DOHH2 (cell line): ENCODE data around the gene TNIP2.
A peak's percentile ranks its signal among the peaks of the same experiment; 100 is the strongest.
"Not testable (repeated sequence)": the region's sequence is repeated elsewhere in the genome, so short reads cannot be mapped to it uniquely, and the experiment has no call there.

ENCODE experiments used
- H3F3A ChIP-seq: fragments of 200-600 bp; sonication (generic), shearing (Covaris generic); 2 replicates; pipeline ENCODE4 v1.6.0; 2016; ENCODE audit warnings: antibody characterized with exemption, mild to moderate bottlenecking; ENCODE audit not compliant: control insufficient read depth, insufficient read depth
- H3K27ac ChIP-seq: fragments of 200-600 bp; sonication (generic); 2 replicates; pipeline ENCODE4 v1.5.1; 2014; ENCODE audit warnings: low read depth, mild to moderate bottlenecking, low read length, moderate library complexity
- H3K27me3 ChIP-seq: fragments of 200-600 bp; sonication (generic); 2 replicates; pipeline ENCODE4 v1.6.1; 2014; ENCODE audit warnings: mild to moderate bottlenecking, low read length, mixed read lengths; ENCODE audit not compliant: control insufficient read depth
- H3K36me3 ChIP-seq: fragments of 200-600 bp; sonication (generic); 2 replicates; pipeline ENCODE4 v1.6.1; 2014; ENCODE audit warnings: mild to moderate bottlenecking, low read length, moderate library complexity, mixed read lengths; ENCODE audit not compliant: control insufficient read depth
- H3K4me1 ChIP-seq: fragments of 200-600 bp; sonication (generic); 2 replicates; pipeline ENCODE4 v1.6.1; 2014; ENCODE audit warnings: mild to moderate bottlenecking, low read length, mixed read lengths; ENCODE audit not compliant: control insufficient read depth
- H3K4me2 ChIP-seq: fragments of 200-600 bp; sonication (generic); 2 replicates; pipeline ENCODE4 v1.6.0; 2014; ENCODE audit warnings: mild to moderate bottlenecking, low read length, moderate library complexity
- H3K4me3 ChIP-seq: fragments of 200-600 bp; sonication (generic); 2 replicates; pipeline ENCODE4 v1.5.1; 2014; ENCODE audit warnings: mild to moderate bottlenecking, low read length, mixed read lengths
- H3K79me2 ChIP-seq: fragments of 200-600 bp; sonication (generic); 2 replicates; pipeline ENCODE4 v1.6.1; 2014; ENCODE audit warnings: mild to moderate bottlenecking, low read length, mixed read lengths; ENCODE audit not compliant: control insufficient read depth
- H3K9me2 ChIP-seq: fragments of 200-600 bp; sonication (generic); replicated peaks from 2 replicates; pipeline ENCODE4 v1.6.1; 2014; ENCODE audit warnings: mild to moderate bottlenecking, low read length, mixed read lengths; ENCODE audit not compliant: control insufficient read depth
- H3K9me3 ChIP-seq: fragments of 200-600 bp; sonication (generic); 2 replicates; pipeline ENCODE4 v1.6.1; 2014; ENCODE audit warnings: antibody characterized with exemption, low read length, mixed read lengths; ENCODE audit not compliant: control insufficient read depth, insufficient read depth
- H4K20me1 ChIP-seq: fragments of 200-600 bp; sonication (generic); 2 replicates; pipeline ENCODE4 v1.6.0; 2014; ENCODE audit warnings: low read depth, mild to moderate bottlenecking, antibody characterized with exemption, low read length, moderate library complexity; ENCODE audit not compliant: control insufficient read depth, insufficient read depth
- CTCF ChIP-seq: fragments of 200-600 bp; sonication (generic); IDR thresholded peaks from one replicate; pipeline ENCODE4 v1.5.1; 2014; ENCODE audit warnings: antibody characterized with exemption, mild to moderate bottlenecking, low read depth, low read length; ENCODE audit not compliant: poor library complexity, severe bottlenecking
- EZH2phosphoT487 ChIP-seq: fragments of 200-600 bp; sonication (generic); IDR thresholded peaks from 2 replicates; pipeline ENCODE4 v1.6.1; 2017; ENCODE audit warnings: borderline replicate concordance, mild to moderate bottlenecking, antibody characterized with exemption, low read length, moderate library complexity, mixed read lengths

TNIP2 gene

GRCh38 chr4:2767046-2767704, 11.0 kb upstream of the TNIP2 start:
- no peak overlapping the region for H3K27ac ChIP-seq
- no peak overlapping the region for H3K4me2 ChIP-seq
- H3K36me3 ChIP-seq, result no peaks in the 10 kb centered on the region
- 0 out of 2 replicates have a peak, but pooled peaks cover 2% of the 10 kb centered on the region for H3F3A ChIP-seq
- no peaks in the 10 kb centered on the region for H3K9me2 ChIP-seq
- no peak overlapping the region for H3K4me3 ChIP-seq
- no peaks in the 10 kb centered on the region for H4K20me1 ChIP-seq
- peaks cover 24% of the 10 kb centered on the region for H3K4me1 ChIP-seq
- H3K9me3 ChIP-seq, result no peaks in the 10 kb centered on the region
- TF ChIP-seq EZH2phosphoT487 (no peak), CTCF (no peak)
- no peaks in the 10 kb centered on the region for H3K79me2 ChIP-seq
- peaks cover 30% of the 10 kb centered on the region for H3K27me3 ChIP-seq

DNA sequence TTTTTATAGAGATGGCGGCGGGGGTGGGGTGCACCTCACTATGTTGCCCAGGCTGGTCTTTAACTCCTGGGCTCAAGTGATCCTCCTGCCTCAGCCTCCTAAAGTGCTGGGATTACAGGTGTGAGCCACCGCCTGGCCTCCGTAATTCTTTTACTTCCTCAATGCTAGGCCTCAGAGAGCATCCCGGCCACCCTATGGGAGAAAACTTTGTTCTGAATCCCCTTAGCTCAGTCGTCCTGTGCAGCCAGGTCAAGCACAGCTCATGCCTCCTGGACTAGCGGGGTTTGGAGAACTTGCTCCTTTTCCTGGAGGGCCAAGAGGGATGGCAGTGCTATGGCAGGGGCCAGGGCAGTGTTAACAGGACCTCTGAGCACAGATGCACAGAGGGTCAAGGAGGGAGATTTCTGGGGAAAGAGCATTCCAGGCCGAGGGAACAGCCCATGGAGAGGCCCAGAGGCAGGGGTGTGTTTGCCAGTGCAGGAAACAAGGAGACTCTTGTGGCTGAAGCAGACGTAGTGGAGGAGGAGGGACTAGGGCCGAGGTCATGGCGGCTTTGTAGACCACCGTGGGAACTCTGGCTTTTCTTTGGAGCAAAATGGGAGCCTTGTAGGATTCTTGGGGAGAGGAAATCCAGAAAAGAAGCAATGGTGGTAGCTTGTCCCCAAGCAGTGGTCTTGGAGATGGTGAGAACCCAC, 9.8 kb upstream of the TNIP2 start:
- Histone ChIP-seq H3K36me3 (no peaks in the 10 kb centered on the region), H3K4me3 (no peak overlapping the region), H3K27ac (no peak overlapping the region), H4K20me1 (no peaks in the 10 kb centered on the region), H3K27me3 (peaks cover 23% of the 10 kb centered on the region), H3K79me2 (no peaks in the 10 kb centered on the region), H3K4me1 (peaks cover 19% of the 10 kb centered on the region), H3F3A (0 out of 2 replicates have a peak, but pooled peaks cover 2% of the 10 kb centered on the region), H3K9me3 (no peaks in the 10 kb centered on the region), H3K9me2 (no peaks in the 10 kb centered on the region), H3K4me2 (no peak overlapping the region)
- TF ChIP-seq CTCF (no peak), EZH2phosphoT487 (no peak)

DNA sequence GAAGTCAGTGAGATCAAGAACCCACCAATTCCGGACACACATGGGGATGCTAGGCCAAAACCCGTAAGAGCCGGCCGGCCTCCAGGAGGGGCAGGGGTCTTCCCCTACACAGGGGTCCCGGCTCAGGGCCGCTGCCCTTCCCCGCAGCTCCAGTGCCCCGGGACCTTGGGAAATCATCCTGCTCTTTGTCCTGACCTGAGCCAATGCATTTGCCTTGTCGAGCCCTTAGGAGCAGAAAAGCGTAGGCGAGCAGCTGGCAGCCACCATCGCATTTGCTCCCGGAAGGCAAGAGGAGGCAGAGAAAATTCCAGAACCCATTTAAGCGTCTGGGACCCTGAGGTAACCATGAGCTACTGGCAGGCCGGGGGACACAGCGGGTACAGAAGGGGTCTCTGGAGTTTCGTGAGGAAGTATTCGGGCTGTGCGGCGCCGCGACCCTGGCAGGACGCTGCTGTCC, 7.4 kb upstream of the TNIP2 start:
- Histone ChIP-seq H4K20me1 (no peaks in the 10 kb centered on the region), H3K4me3 (peak overlapping the region; percentile 65), H3F3A (0 out of 2 replicates have a peak, but pooled peaks cover 2% of the 10 kb centered on the region), H3K9me3 (no peaks in the 10 kb centered on the region), H3K4me2 (peak overlapping the region; percentile 73), H3K36me3 (no peaks in the 10 kb centered on the region), H3K79me2 (no peaks in the 10 kb centered on the region), H3K9me2 (no peaks in the 10 kb centered on the region), H3K27ac (no peak overlapping the region), H3K27me3 (peaks cover 26% of the 10 kb centered on the region), H3K4me1 (peaks cover 12% of the 10 kb centered on the region)
- no peak for TF ChIP-seq EZH2phosphoT487
- TF ChIP-seq CTCF, result no peak

DNA sequence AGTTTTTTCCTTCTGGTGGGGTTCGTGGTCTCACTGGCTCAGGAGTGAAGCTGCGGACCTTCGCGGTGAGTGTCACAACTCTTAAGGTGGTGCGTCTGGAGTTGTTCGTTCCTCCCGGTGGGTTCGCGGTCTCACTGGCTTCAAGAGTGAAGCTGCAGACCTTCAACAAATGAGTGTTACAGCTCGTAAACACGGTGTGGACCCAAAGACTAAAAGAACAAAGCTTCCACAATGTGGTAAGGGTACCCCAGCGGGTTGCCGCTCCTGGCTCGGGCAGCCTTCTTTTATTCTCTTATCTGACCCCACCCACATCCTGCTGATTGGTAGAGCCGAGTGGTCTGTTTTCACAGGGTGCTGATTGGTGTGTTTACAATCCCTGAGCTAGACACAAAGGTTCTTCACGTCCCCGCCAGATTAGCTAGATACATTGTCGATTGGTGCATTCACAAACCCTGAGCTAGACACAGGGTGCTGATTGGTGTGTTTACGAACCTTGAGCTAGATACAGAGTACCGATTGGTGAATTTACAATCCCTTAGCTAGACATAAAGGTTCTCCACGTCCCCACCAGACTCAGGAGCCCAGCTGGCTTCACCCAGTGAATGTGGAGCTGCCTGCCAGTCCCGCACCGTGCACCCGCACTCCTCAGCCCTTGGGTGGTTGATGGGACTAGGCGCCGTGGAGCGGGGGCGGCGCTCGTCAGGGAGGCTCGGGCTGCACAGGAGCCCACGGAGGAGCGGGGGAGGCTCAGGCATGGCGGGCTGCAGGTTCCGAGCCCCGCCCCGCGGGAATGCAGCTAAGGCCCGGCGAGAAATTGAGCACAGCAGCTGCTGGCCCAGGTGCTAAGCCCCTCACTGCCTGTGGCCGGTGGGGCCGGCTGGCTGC, 6.6 kb upstream of the TNIP2 start:
- H3K9me3 ChIP-seq, H4K20me1 ChIP-seq, H3K27ac ChIP-seq, H3K4me3 ChIP-seq, H3K4me2 ChIP-seq, H3K79me2 ChIP-seq, H3K36me3 ChIP-seq, H3F3A ChIP-seq, H3K9me2 ChIP-seq: not testable (repeated sequence)
- Histone ChIP-seq H3K4me1 (peaks cover 12% of the 10 kb centered on the region), H3K27me3 (peaks cover 29% of the 10 kb centered on the region)
